ENCODE data around the gene CIDEC. TPM values are rescaled to one million over a fixed set of nuclear protein-coding genes. Genes with fewer than 3 reads are reported as not detected.
A peak's percentile ranks its signal among the peaks of the same experiment; 100 is the strongest.
"Not testable (repeated sequence)": the region's sequence is repeated elsewhere in the genome, so short reads cannot be mapped to it uniquely, and the experiment has no call there.

The CIDEC gene
- total RNA-seq, 3 donors from 2014 or later: 92.3 to 1,697 (median 153) TPM

DNA sequence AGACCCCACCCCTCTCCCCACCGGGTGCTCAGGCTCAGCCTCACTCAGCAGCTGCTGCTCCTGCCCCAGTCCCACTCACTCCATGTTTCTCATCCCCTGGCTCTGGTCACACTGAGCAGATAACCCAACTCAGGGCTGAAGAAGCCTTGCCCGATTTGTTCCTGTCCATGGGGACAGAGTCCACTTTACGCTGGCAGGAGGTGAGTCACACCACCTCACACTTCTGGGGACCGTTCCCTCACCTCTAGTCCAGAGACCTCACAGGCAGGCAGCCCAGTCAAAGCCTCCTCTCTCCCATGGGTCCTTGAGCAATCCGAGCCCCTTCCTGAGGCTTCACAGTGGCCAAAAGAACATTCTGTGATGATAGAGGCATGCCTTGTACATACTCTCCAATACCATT is 1.4 kb downstream of the CIDEC start:
- TF ChIP-seq, protein P1, sequence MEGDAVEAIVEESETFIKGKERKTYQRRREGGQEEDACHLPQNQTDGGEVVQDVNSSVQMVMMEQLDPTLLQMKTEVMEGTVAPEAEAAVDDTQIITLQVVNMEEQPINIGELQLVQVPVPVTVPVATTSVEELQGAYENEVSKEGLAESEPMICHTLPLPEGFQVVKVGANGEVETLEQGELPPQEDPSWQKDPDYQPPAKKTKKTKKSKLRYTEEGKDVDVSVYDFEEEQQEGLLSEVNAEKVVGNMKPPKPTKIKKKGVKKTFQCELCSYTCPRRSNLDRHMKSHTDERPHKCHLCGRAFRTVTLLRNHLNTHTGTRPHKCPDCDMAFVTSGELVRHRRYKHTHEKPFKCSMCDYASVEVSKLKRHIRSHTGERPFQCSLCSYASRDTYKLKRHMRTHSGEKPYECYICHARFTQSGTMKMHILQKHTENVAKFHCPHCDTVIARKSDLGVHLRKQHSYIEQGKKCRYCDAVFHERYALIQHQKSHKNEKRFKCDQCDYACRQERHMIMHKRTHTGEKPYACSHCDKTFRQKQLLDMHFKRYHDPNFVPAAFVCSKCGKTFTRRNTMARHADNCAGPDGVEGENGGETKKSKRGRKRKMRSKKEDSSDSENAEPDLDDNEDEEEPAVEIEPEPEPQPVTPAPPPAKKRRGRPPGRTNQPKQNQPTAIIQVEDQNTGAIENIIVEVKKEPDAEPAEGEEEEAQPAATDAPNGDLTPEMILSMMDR (IDR thresholded peaks at IDR 0.05): no peak
- TF ChIP-seq POLR2A (IDR thresholded peaks at IDR 0.05): no peak
- no peak for TF ChIP-seq POLR2AphosphoS5 (IDR thresholded peaks at IDR 0.05)
- Histone ChIP-seq H3K4me1 (no peaks in the 10 kb centered on the region), H3K4me3 (peak overlapping the region in 1 of 3 donors; percentile 11), H3K9me3 (no peaks in the 10 kb centered on the region), H3K27me3 (no peaks in the 10 kb centered on the region), H3K36me3 (no peaks in the 10 kb centered on the region), H3K27ac (no peak overlapping the region)
- intact Hi-C loops (cut with DNase I; ENCODE audit: low total_unique reads): no loop called here
- no peak for DNase-seq (ENCODE audit: low spot score in 2 of 2)

DNA sequence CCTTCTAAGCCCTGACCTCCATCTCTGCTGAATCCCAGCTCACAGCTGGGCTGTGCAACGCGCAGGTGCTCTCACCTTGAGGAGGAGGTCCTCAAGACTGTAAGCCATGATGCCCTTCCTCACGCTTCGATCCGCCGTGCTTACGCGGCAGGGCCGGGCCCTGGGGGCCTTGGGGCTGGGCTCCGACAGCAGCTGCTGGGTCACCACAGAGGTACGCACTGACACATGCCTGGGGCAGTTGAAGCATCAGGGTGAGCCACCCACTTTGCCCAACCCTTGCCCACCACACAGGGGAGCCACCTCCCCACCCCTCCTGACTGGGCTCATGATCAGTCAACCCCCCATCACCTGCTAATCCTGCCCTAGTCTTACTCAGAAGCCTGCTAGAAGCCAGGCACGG is 3.1 kb downstream of the CIDEC start:
- no peaks in the 10 kb centered on the region for H3K4me1 ChIP-seq
- H3K27ac ChIP-seq: no peak overlapping the region
- no peaks in the 10 kb centered on the region for H3K9me3 ChIP-seq
- TF ChIP-seq, protein P1 (IDR thresholded peaks at IDR 0.05): no peak
- TF ChIP-seq POLR2AphosphoS5 (IDR thresholded peaks at IDR 0.05) (no peak), POLR2A (IDR thresholded peaks at IDR 0.05) (no peak)
- H3K36me3 ChIP-seq: no peaks in the 10 kb centered on the region
- no peak for DNase-seq (ENCODE audit: low spot score in 2 of 2)
- H3K4me3 ChIP-seq: no peak overlapping the region
- no peaks in the 10 kb centered on the region for H3K27me3 ChIP-seq
- intact Hi-C loops (cut with DNase I; ENCODE audit: low total_unique reads): no loop called here

- H3K4me1 ChIP-seq; H3K27me3 ChIP-seq; H3K9me3 ChIP-seq; H3K36me3 ChIP-seq; intact Hi-C loops (cut with DNase I; ENCODE audit: low total_unique reads); H3K4me3 ChIP-seq; DNase-seq (ENCODE audit: low spot score in 2 of 2): not testable (repeated sequence)
- H3K27ac ChIP-seq: peak overlapping the region in 1 of 2 donors; percentile 19
Measured at GRCh38 chr3:9876255-9876654, 3.8 kb downstream of the CIDEC start.

DNA sequence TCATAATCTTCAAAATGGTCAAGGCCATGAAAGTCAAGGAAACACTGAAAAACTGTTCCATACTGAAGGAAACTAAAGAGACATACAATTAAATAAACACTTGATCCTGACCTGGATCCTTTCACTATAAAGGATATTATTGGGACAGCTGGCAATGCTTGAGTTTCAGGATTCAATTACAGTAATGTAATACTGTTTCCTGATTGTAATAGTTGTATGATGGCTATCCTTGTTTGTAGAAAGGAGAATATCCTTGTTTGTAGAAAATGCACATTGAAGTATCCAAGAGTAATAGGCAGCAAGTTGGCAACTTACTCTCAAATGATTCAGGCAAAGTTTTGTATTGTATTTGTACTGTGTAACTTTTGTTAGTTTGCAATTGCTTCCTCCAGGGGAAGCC is 4.6 kb downstream of the CIDEC start:
- H3K4me1 ChIP-seq: no peaks in the 10 kb centered on the region
- no peak overlapping the region for H3K4me3 ChIP-seq
- no peaks in the 10 kb centered on the region for H3K36me3 ChIP-seq
- DNase-seq (ENCODE audit: low spot score in 2 of 2): no peak
- H3K27ac ChIP-seq: peak overlapping the region in 1 of 2 donors; percentile 19
- no peaks in the 10 kb centered on the region for H3K27me3 ChIP-seq
- no peaks in the 10 kb centered on the region for H3K9me3 ChIP-seq
- TF ChIP-seq, protein P1 (IDR thresholded peaks at IDR 0.05): no peak
- TF ChIP-seq POLR2A (IDR thresholded peaks at IDR 0.05) (no peak), POLR2AphosphoS5 (IDR thresholded peaks at IDR 0.05) (no peak)
- intact Hi-C loops (cut with DNase I; ENCODE audit: low total_unique reads): no loop called here

- H3K4me3 ChIP-seq; H3K27me3 ChIP-seq; intact Hi-C loops (cut with DNase I; ENCODE audit: low total_unique reads); DNase-seq (ENCODE audit: low spot score in 2 of 2); H3K9me3 ChIP-seq; H3K4me1 ChIP-seq; H3K36me3 ChIP-seq; H3K27ac ChIP-seq: not testable (repeated sequence)
Measured at GRCh38 chr3:9872067-9872466, 8.0 kb downstream of the CIDEC start.

- DNase-seq (ENCODE audit: low spot score in 2 of 2): no peak
- Histone ChIP-seq H3K4me1 (no peaks in the 10 kb centered on the region), H3K27me3 (no peaks in the 10 kb centered on the region), H3K9me3 (no peaks in the 10 kb centered on the region), H3K36me3 (no peaks in the 10 kb centered on the region), H3K4me3 (no peak overlapping the region), H3K27ac (no peak overlapping the region)
- intact Hi-C loops (cut with DNase I; ENCODE audit: low total_unique reads): no loop called here
- TF ChIP-seq, protein P1 (IDR thresholded peaks at IDR 0.05): no peak
- TF ChIP-seq POLR2AphosphoS5 (IDR thresholded peaks at IDR 0.05) (no peak), POLR2A (IDR thresholded peaks at IDR 0.05) (no peak)
Measured at GRCh38 chr3:9870978-9871377, 9.1 kb downstream of the CIDEC start.

Data from breast epithelium (tissue), 4 donors.